A549 (cell line): Measurements from ENCODE around the gene PLPPR3.

Source experiments
- CBX2 ChIP-seq: fragments of 200-600 bp; sonication (generic); IDR thresholded peaks from 2 replicates; pipeline ENCODE4 v1.6.1; 2016; ENCODE audit warnings: low read depth, mild to moderate bottlenecking, borderline replicate concordance
- MYC ChIP-seq: IDR thresholded peaks from 2 replicates; pipeline ENCODE4 v1.6.1; 2012; ENCODE audit warnings: mild to moderate bottlenecking, inconsistent platforms, low read length, improper control_type of control experiment, borderline replicate concordance
- POLR2A ChIP-seq: IDR thresholded peaks from 2 replicates; pipeline ENCODE4 v1.6.1; 2012; ENCODE audit warnings: mild to moderate bottlenecking, low read length
- RCOR1 ChIP-seq: fragments of 150-350 bp; IDR thresholded peaks from 2 replicates; pipeline ENCODE4 v1.6.1; 2014; ENCODE audit warnings: antibody characterized with exemption, low read length, low read depth
- TF ChIP-seq, protein P1 (sequence below): fragments of >200 bp; sonication (Bioruptor Twin); formaldehyde crosslinking; IDR thresholded peaks from 3 replicates; pipeline ENCODE4 v1.5.1; 2016

DNA sequence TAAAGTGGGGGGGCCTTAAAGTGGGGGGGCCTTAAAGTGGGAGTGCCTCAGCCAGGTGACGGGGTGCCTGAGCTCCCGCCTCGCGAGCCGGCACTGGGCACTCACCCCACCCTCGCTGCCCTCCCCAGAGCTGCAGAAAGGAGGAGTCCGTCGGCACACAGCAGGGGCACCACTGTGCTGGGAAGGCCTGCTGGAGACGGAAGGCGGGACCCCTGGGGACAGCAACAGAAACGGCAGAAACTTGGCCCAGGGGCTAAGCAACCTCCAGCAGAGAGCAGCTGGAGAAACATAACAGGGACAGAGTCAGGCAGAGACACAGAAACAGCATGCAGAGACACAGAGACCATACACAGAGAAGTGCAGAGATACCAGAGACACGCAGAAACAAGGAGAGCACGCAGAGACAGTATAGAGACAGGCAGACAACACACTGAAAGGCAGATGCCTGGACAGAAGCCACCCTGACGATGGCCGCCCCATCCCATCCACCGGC lies 45.6 kb upstream of the PLPPR3 start:
- TF ChIP-seq, protein P1, sequence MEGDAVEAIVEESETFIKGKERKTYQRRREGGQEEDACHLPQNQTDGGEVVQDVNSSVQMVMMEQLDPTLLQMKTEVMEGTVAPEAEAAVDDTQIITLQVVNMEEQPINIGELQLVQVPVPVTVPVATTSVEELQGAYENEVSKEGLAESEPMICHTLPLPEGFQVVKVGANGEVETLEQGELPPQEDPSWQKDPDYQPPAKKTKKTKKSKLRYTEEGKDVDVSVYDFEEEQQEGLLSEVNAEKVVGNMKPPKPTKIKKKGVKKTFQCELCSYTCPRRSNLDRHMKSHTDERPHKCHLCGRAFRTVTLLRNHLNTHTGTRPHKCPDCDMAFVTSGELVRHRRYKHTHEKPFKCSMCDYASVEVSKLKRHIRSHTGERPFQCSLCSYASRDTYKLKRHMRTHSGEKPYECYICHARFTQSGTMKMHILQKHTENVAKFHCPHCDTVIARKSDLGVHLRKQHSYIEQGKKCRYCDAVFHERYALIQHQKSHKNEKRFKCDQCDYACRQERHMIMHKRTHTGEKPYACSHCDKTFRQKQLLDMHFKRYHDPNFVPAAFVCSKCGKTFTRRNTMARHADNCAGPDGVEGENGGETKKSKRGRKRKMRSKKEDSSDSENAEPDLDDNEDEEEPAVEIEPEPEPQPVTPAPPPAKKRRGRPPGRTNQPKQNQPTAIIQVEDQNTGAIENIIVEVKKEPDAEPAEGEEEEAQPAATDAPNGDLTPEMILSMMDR: no peak
- no peak for TF ChIP-seq POLR2A
- TF ChIP-seq MYC: no peak
- no peak for TF ChIP-seq CBX2
- TF ChIP-seq RCOR1: no peak
